SK-N-DZ (cell line): ENCODE results near the gene MEI1.

ENCODE experiments used
- DNase-seq: peaks from one replicate; pipeline ENCODE4 v3.0.0-alpha.2; 2015; ENCODE audit warnings: low spot score

MEI1 gene

GRCh38 chr22:41781507-41781906 is 82.2 kb downstream of the MEI1 start:
- DNase-seq: no peak

GRCh38 chr22:41782316-41782715 is 83.0 kb downstream of the MEI1 start:
- no peak for DNase-seq

GRCh38 chr22:41782751-41783150 is 83.4 kb downstream of the MEI1 start:
- DNase-seq: no peak

GRCh38 chr22:41787331-41787730 is 88.0 kb downstream of the MEI1 start:
- DNase-seq: no peak

GRCh38 chr22:41793871-41794270 is 94.6 kb downstream of the MEI1 start:
- no peak for DNase-seq

- no peak for DNase-seq
Measured at GRCh38 chr22:41798736-41799135, 99.4 kb downstream of the MEI1 start.

GRCh38 chr22:41799486-41800347 is 100.4 kb downstream of the MEI1 start:
- DNase-seq: peak; percentile 40

- peak; percentile 86 for DNase-seq
Measured at GRCh38 chr22:41800348-41801146, 101.2 kb downstream of the MEI1 start, which contains the start of gene CCDC134. Gene CCDC134, plus strand, starts transcription at chr22:41800679. Its CDS starts 8,212 bp downstream, at chr22:41808891.

- no peak for DNase-seq
Measured at GRCh38 chr22:41801147-41801819, 102.0 kb downstream of the MEI1 start.

- DNase-seq: no peak
Measured at GRCh38 chr22:41801886-41802285, 102.6 kb downstream of the MEI1 start.

GRCh38 chr22:41805639-41806038 is 106.3 kb downstream of the MEI1 start:
- no peak for DNase-seq

- DNase-seq: no peak
Measured at GRCh38 chr22:41808400-41808799, 109.1 kb downstream of the MEI1 start.

GRCh38 chr22:41810022-41810421 is 110.7 kb downstream of the MEI1 start:
- no peak for DNase-seq

- DNase-seq: no peak
Measured at GRCh38 chr22:41812805-41813545, 113.7 kb downstream of the MEI1 start.

- DNase-seq: no peak
Measured at GRCh38 chr22:41813726-41814410, 114.6 kb downstream of the MEI1 start.

GRCh38 chr22:41815716-41816115 is 116.4 kb downstream of the MEI1 start:
- no peak for DNase-seq

GRCh38 chr22:41816241-41816640 is 116.9 kb downstream of the MEI1 start:
- DNase-seq: no peak

- no peak for DNase-seq
Measured at GRCh38 chr22:41816871-41817270, 117.6 kb downstream of the MEI1 start.

- DNase-seq: no peak
Measured at GRCh38 chr22:41818011-41818410, 118.7 kb downstream of the MEI1 start.

GRCh38 chr22:41818596-41818995 is 119.3 kb downstream of the MEI1 start:
- DNase-seq: no peak

GRCh38 chr22:41819257-41819656 is 120.0 kb downstream of the MEI1 start:
- DNase-seq: no peak
